C4-2B (cell line): ENCODE data around the gene STXBP4.

Source experiments
- H3K27ac ChIP-seq: fragments of 450-650 bp; 2 replicates; pipeline ENCODE4 v1.5.1; 2017
- CTCF ChIP-seq: fragments of 450-650 bp; conservative IDR thresholded peaks from 2 replicates; pipeline ENCODE4 v1.5.1; 2017; ENCODE audit warnings: mild to moderate bottlenecking
- ZFX ChIP-seq: fragments of 450-650 bp; IDR thresholded peaks from 2 replicates; pipeline ENCODE4 v1.6.1; 2017

STXBP4 gene

DNA sequence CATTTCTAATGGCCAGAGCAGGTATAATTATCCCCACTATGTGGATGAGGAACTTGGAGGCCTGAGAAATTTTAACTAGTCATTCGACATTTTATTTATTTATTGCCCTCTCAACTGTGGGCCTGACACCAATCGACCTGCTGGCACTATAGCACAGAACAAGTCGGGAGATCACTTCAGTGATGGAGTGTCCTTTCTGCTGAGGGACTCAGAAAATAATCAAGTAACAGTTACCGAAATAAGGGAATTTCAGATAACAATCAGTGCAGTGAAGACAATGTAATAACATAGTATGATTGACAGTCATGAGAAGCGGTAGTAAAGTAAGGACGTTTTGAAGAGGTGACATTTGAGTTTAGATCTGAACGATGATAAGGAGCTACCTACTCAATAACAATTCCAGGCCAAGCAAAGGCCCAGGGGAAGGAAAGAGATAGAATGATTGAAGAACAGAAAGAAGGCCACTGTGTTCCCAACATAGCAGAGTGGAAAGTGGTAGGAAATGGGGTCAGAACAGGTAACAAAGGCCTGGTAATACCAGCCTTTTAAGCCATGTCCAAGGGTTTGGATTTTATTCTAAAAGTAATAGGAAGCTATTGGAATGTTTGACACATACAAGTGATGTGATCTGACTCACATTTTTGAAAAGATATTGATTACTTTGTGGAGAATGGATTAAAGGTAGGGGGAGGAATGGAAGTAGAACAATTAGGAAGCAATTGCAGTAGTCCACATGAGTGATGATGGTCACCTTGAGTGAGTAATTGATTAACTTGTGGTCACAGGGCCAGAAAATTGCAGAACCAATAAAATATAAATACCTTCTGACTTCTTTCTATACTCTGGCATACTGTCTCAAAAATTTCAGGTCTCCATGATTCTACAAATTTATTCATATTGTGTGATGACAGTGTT is 1.4 kb downstream of the STXBP4 start:
- H3K27ac ChIP-seq, result peak overlapping the region; percentile 71; the same call in 1 of the 2 replicates

DNA sequence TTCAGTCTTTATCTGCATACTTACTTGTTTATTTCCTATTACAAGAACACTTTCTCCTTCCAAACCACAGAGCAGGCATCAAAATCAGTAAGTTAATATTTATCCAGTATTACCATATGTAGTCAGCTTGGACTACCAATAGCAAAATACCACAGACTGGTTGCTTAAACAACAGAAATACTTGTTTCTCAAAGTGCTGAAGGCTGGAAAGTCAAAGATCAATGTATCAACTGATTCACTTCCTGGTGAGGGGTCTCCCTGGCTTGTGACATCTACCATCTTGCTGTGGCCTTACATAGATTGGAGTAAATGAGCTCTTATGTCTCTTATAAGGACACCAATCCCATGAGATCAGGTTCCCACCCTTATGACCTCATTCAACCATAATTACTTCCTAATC is 2.6 kb downstream of the STXBP4 start:
- no peak overlapping the region for H3K27ac ChIP-seq
- no peak for TF ChIP-seq ZFX

More for the DNA sequence above, 1.4 kb downstream of the STXBP4 start:
- TF ChIP-seq ZFX (no peak), CTCF (no peak)

DNA sequence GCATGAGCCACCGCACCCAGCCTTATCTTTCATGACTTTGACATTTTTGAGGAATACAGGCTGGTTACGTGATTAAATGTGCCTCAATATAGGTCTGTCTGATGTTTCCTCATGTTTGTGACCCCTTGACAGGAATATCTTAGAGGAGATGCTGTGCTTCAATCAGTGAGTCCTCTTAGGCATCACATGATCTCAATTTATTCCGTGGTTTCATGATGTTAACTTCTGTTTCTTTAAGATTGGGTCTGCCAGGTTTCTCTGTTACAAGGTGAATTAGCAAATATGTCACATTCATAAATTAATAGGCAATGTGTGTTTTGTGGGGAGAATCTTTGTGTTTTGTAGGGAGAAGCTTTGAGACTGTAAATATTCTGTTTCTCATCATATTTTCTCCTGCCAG is 3.3 kb downstream of the STXBP4 start:
- TF ChIP-seq ZFX (no peak), CTCF (no peak)
- H3K27ac ChIP-seq, result no peak overlapping the region

- no peak overlapping the region for H3K27ac ChIP-seq
- TF ChIP-seq CTCF (no peak), ZFX (no peak)
Measured at GRCh38 chr17:54972406-54973138, 4.0 kb downstream of the STXBP4 start.

GRCh38 chr17:54974759-54975158 is 6.2 kb downstream of the STXBP4 start:
- TF ChIP-seq CTCF (no peak), ZFX (no peak)
- no peak overlapping the region for H3K27ac ChIP-seq

GRCh38 chr17:54976316-54976715 is 7.8 kb downstream of the STXBP4 start:
- TF ChIP-seq CTCF (no peak), ZFX (no peak)
- peak overlapping the region; percentile 34; the same call in 1 of the 2 replicates for H3K27ac ChIP-seq

DNA sequence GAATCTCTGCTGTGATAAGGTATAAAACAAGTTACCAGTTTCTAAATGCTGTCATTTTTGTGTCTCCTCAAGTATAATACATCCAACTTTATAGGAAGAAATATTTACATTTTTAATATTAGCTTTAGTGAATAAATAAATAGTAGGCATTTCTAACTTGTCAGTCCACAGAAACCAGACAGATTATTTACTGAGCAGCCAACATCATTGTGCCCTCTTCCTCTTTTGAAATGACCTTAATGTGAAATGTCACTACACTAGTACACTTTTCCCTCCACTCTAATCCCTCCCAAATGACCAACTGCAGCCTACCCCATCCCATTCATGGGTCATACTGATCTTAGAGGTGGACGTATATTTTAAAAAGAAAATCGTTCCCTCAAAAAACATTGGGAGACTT is 9.2 kb downstream of the STXBP4 start:
- H3K27ac ChIP-seq, result no peak overlapping the region
- TF ChIP-seq ZFX, result no peak
- TF ChIP-seq CTCF, result no peak
